IgD-negative memory B cell (primary cell): Measurements from ENCODE around the gene PCDH9. TPM values are rescaled to one million over a fixed set of nuclear protein-coding genes. Genes with fewer than 3 reads are reported as not detected.
A peak's percentile ranks its signal among the peaks of the same experiment; 100 is the strongest.

Experiments
- H3K27ac Mint-ChIP-seq, 3 donors: one replicate each; pipeline ENCODE4 v1.8.0; 2020 to 2022; ENCODE audit warnings: mild to moderate bottlenecking in 3 of 3, mixed read lengths in 3 of 3, moderate library complexity in 1 of 3
- H3K27me3 Mint-ChIP-seq: one replicate; pipeline ENCODE4 v1.8.0; 2021; ENCODE audit warnings: mixed read lengths
- H3K36me3 Mint-ChIP-seq: one replicate; pipeline ENCODE4 v1.8.0; 2020; ENCODE audit warnings: mild to moderate bottlenecking, mixed read lengths
- H3K4me1 Mint-ChIP-seq, 3 donors: one replicate each; pipeline ENCODE4 v1.8.0; 2020 to 2022; ENCODE audit warnings: mixed read lengths in 3 of 3, mild to moderate bottlenecking in 1 of 3
- H3K4me3 Mint-ChIP-seq, 4 donors: one replicate each; pipeline ENCODE4 v1.8.0; 2020 to 2022; ENCODE audit warnings: mild to moderate bottlenecking in 4 of 4, mixed read lengths in 4 of 4, moderate library complexity in 3 of 4
- H3K9me3 Mint-ChIP-seq, 3 donors: one replicate each; pipeline ENCODE4 v1.8.0; 2020 to 2021; ENCODE audit warnings: mixed read lengths in 3 of 3, mild to moderate bottlenecking in 1 of 3
- polyA plus RNA-seq: library from polyadenylated mRNA; unstranded; fragments of 300-500 nt; fragmentation: Illumina TruSeq; gene quantifications from one replicate; pipeline ENCODE4 v1.2.3, GENCODE V29; 2021

PCDH9 gene
- polyA plus RNA-seq, 1 donor from 2014 or later = 2.3 TPM

DNA sequence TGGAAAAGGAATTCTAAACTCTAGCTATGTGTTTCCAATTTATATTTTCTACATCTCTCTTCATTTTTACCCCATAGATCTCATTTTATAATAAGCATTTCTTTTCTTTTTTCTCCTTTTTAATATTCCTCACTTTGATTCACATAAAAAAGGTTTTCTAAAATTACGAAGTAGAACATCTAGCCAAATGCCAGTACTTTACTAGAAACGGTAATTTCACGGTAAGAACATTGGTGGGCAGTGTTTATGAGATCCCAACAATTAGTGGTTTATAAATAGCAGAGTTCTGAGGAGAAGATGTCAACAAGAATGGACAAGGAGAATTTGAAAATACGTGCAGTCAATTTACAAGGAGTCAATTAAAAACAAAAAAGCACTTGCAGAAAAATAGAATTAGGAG, 94.8 kb downstream of the PCDH9 start:
- no peaks in the 10 kb centered on the region for H3K27me3 Mint-ChIP-seq
- H3K4me3 Mint-ChIP-seq = no peak overlapping the region
- peaks cover 0 to 2% (median 0%) of the 10 kb centered on the region in 3 donors for H3K4me1 Mint-ChIP-seq
- H3K36me3 Mint-ChIP-seq = no peaks in the 10 kb centered on the region
- no peaks in the 10 kb centered on the region for H3K9me3 Mint-ChIP-seq
- no peak overlapping the region for H3K27ac Mint-ChIP-seq

DNA sequence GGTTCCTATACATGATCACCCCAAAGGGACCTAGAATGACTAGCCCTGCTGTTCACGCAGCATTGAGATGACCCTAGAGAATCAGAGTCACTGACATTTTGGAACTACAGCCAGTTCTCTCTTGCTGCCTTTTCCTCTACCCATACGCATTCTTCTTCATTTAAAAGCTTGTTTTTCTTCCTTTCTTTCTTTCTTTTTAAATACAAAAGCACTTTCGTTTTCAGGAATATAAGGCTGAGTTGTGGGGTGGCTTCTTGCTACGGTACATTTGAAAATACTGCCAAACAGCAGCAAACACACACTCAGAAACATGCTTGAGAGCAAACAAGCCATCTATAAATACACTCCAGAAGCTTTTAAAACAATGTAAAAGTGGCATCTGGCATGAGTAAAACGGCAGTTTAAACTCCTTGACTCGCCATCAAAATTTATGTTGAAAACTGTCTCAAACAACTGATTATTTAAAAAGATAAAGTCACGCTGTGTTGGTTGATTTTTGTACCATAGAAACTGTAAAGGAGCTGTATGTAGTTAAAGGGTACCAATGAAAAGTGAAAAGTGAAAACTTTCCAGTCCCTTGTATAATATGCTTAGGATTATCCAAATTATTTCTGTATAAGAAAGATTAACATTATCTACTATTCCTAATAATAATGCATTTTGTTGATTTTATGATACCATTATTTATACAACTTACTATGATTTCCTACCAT, 95.6 kb downstream of the PCDH9 start:
- H3K9me3 Mint-ChIP-seq = no peaks in the 10 kb centered on the region
- no peak overlapping the region for H3K4me3 Mint-ChIP-seq
- no peaks in the 10 kb centered on the region for H3K36me3 Mint-ChIP-seq
- H3K4me1 Mint-ChIP-seq = peaks cover 0 to 2% (median 0%) of the 10 kb centered on the region in 3 donors
- H3K27ac Mint-ChIP-seq = no peak overlapping the region
- H3K27me3 Mint-ChIP-seq = no peaks in the 10 kb centered on the region

DNA sequence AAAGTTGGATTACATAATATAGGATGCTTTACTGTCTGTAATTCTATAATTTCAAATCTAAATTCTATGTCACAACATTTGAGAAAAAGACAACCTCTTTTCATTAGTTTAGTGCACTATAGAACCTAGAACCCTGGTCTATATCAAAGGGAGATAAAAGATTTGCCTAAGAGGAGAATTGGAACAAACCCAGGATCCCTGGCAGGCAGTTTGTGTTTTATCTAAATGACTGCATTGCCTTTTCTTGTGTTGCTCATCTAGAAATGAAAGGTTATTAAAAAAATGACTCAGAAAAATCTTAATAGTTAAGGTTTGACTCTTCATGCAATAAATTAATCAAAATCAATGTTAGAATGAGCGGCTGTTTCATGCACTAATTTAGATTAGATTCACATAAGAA, 96.7 kb downstream of the PCDH9 start:
- Mint-ChIP-seq H3K36me3 (no peaks in the 10 kb centered on the region), H3K4me3 (no peak overlapping the region), H3K9me3 (no peaks in the 10 kb centered on the region), H3K4me1 (peaks cover 0 to 2% (median 0%) of the 10 kb centered on the region in 3 donors), H3K27me3 (no peaks in the 10 kb centered on the region), H3K27ac (no peak overlapping the region)

DNA sequence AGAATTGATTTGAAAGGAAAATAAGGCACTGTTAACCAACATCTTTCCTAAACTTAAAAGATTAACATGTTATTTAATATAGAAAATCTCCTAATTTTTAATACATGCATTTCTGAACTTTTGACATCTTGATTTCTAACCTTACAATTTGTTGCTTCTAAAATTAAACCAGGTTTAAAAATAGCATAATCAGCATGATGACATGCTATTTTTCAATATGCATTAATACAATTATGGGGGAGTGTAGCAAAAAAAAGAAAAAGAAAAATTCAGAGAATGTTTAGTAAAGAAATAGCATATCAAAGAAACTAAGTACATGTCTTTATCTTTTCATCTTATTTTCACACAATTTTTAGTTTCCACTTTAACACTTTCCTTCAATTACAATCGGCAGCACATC, 98.7 kb downstream of the PCDH9 start:
- H3K4me3 Mint-ChIP-seq = no peak overlapping the region

DNA sequence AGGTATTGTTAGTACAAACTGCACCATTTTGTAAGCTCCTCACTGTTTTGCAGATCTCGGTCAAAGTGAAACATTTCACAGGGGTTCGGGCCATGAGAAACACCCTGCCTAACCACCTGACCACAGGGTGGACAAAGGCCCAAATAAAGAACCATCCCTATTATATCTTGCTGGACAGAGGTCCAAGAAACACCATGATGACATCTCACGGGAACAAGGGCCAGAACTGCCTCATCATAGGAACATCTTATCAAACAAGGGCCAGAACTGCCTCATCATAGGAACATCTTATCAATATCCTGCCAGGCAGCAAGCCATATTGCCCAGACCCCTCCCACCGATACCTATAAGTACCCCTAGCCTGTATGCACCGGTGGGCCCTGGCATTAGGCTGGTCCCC, 99.7 kb downstream of the PCDH9 start:
- H3K27ac Mint-ChIP-seq = no peak overlapping the region
- no peaks in the 10 kb centered on the region for H3K36me3 Mint-ChIP-seq
- peaks cover 0 to 2% (median 0%) of the 10 kb centered on the region in 3 donors for H3K4me1 Mint-ChIP-seq
- no peaks in the 10 kb centered on the region for H3K9me3 Mint-ChIP-seq
- H3K27me3 Mint-ChIP-seq = no peaks in the 10 kb centered on the region
- H3K4me3 Mint-ChIP-seq = no peak overlapping the region

More for the DNA sequence above, 98.7 kb downstream of the PCDH9 start:
- no peak overlapping the region for H3K27ac Mint-ChIP-seq
- H3K4me1 Mint-ChIP-seq = peaks cover 0 to 2% (median 0%) of the 10 kb centered on the region in 3 donors
- H3K36me3 Mint-ChIP-seq = no peaks in the 10 kb centered on the region
- H3K27me3 Mint-ChIP-seq = no peaks in the 10 kb centered on the region
- no peaks in the 10 kb centered on the region for H3K9me3 Mint-ChIP-seq

DNA sequence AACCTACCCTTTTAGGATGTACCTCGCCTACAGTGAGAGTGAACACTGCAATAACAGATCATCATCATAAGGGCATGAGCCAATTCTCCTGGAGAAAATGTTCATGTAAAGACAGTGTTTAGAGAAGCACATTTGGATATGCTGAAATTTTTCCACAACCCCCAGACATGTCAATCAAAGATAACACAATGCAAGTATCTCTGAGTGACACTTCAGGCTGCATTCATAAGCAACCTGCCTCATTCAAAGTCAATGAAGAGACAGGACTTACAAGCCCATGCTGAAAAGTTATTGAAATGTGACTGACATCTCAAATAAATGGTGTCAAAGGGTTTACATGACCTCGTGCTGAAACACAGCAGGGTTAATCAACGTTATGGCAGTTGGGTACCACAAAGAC, 102.0 kb downstream of the PCDH9 start:
- H3K27me3 Mint-ChIP-seq = no peaks in the 10 kb centered on the region
- no peak overlapping the region for H3K4me3 Mint-ChIP-seq
- no peaks in the 10 kb centered on the region for H3K36me3 Mint-ChIP-seq
- H3K9me3 Mint-ChIP-seq = no peaks in the 10 kb centered on the region
- H3K4me1 Mint-ChIP-seq = no peaks in the 10 kb centered on the region
- H3K27ac Mint-ChIP-seq = no peak overlapping the region

DNA sequence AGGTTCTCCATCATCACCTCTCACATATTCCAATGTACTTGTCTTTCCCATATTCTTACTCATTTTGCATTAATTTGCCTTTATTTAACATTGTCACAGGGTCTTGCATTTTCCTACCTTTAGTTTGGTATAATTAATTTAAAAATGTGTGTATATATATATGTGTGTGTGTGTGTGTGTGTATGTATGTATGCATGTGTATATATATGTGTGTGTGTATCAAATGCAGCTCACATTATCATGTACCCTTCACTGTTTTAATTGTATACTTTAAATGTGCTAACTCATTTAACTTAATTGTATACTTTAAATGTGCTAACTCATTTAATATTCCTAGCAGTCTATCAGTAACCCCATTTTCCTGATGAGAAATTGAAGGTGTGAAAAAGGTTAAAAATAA, 104.5 kb downstream of the PCDH9 start:
- no peaks in the 10 kb centered on the region for H3K4me1 Mint-ChIP-seq
- no peak overlapping the region for H3K4me3 Mint-ChIP-seq
- H3K36me3 Mint-ChIP-seq = no peaks in the 10 kb centered on the region
- no peaks in the 10 kb centered on the region for H3K27me3 Mint-ChIP-seq
- no peak overlapping the region for H3K27ac Mint-ChIP-seq
- no peaks in the 10 kb centered on the region for H3K9me3 Mint-ChIP-seq

DNA sequence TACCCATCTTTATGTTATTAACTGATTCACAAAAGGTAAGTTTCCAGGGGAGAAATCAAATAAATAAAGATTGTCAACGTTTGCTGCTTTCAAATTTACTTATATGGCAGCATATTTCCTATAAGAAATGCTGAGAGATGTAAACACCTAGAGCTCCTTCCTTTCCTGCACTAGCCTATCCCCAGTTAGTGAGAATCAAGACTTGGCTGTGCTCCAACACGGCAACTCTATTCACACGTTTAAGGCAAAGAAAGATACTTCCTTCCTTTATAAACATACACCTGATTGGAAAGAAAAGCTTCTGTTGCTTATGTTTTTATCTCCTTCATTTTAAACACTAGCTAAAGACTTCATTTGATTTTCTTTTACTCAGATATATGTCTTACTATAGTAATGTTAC, 107.0 kb downstream of the PCDH9 start:
- no peaks in the 10 kb centered on the region for H3K4me1 Mint-ChIP-seq
- H3K27ac Mint-ChIP-seq = no peak overlapping the region
- no peaks in the 10 kb centered on the region for H3K27me3 Mint-ChIP-seq
- H3K4me3 Mint-ChIP-seq = no peak overlapping the region
- no peaks in the 10 kb centered on the region for H3K36me3 Mint-ChIP-seq
- no peaks in the 10 kb centered on the region for H3K9me3 Mint-ChIP-seq

DNA sequence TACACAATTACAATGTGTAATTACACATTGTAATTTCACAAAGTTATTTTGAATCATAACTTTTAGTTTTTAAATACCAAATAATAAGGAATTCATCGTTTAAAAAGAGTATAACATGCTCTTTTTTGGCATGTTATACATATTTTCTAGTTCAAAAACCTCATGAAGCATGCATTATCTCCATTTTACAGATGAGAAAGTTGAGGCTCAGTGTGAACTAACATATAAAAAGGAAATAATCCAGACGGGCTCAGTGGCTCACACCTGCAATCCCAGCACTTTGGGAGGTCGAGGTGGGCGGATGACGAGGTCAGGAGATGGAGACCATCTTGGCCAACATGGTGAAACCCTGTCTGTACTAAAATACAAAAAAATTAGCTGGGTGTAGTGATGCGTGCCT, 107.9 kb downstream of the PCDH9 start:
- Mint-ChIP-seq H3K9me3 (no peaks in the 10 kb centered on the region), H3K27me3 (no peaks in the 10 kb centered on the region), H3K4me3 (no peak overlapping the region), H3K36me3 (no peaks in the 10 kb centered on the region), H3K27ac (no peak overlapping the region), H3K4me1 (no peaks in the 10 kb centered on the region)

DNA sequence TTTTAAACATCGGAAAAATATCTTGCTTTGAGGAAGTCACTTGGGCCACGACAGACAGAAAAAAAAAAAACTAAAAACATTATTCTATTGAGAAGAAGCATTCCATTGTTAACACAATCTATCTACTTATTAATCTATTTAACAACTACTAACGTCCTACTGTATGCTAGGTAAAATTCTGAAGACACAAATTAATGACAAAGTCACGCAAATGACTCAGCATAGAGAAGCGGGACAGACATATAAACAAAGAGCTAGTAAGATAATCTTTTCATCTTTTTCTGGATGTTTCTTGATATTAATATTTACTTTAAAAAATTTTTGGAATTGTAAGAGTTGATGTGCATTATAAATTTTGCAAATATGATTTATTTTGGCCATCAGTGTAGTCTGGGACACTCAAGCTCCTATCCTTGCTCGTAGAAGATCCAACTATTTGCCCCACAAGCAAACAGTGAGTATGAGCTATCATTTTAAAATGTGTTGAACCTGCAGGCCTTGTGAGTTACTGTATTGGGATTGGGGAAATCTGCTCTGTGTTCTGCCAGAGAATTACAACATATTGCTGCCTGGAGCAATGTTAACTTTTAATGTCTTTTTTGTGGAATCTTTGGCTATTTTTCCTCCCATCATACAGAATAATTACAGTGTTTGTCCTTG, 109.1 kb downstream of the PCDH9 start:
- no peak overlapping the region for H3K4me3 Mint-ChIP-seq
- H3K27me3 Mint-ChIP-seq = no peaks in the 10 kb centered on the region
- no peaks in the 10 kb centered on the region for H3K4me1 Mint-ChIP-seq
- H3K27ac Mint-ChIP-seq = peak overlapping the region in 1 of 3 donors; percentile 43
- H3K36me3 Mint-ChIP-seq = no peaks in the 10 kb centered on the region
- H3K9me3 Mint-ChIP-seq = no peaks in the 10 kb centered on the region

DNA sequence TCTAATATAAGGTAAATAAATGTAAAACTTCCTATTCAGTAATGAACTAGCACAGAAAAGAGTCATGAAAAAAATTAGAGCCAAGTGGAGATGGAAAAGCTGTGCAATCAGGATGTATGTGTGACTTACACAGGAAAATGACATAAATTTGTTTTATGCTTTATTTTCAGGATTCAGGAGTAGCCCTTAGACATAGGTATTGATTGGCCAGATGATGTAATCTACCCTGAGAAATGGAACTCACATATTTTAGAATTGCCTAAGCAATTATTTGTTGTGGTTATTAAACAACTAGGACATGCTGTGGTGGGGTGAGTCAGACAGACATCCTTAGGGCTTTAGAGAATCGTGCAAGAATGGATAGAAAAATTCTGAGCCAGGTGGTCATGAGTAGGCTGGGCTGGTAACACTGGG, 110.6 kb downstream of the PCDH9 start:
- Mint-ChIP-seq H3K4me3 (no peak overlapping the region), H3K36me3 (no peaks in the 10 kb centered on the region), H3K9me3 (no peaks in the 10 kb centered on the region), H3K4me1 (no peaks in the 10 kb centered on the region), H3K27me3 (no peaks in the 10 kb centered on the region), H3K27ac (no peak overlapping the region)

DNA sequence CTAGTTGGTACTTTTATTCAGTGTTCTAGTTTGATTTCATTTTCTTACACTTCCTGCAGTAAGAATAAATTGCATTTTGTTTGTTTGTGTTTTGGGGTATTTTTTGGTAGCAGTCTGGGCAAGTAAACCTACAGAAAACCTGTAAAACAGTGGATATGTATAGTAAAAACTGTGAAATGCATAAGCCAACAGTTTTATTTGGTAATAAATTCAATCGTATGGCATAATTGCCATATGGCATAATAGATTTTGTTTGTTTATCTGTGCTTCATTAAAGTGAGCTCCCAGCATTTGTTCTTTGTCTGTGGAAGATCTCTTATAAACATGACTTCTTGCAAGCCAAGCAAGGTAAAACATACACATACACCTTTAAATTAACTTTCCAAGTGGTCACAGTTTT, 111.9 kb downstream of the PCDH9 start:
- Mint-ChIP-seq H3K27ac (no peak overlapping the region), H3K27me3 (no peaks in the 10 kb centered on the region), H3K4me3 (no peak overlapping the region), H3K9me3 (no peaks in the 10 kb centered on the region), H3K36me3 (no peaks in the 10 kb centered on the region), H3K4me1 (no peaks in the 10 kb centered on the region)

DNA sequence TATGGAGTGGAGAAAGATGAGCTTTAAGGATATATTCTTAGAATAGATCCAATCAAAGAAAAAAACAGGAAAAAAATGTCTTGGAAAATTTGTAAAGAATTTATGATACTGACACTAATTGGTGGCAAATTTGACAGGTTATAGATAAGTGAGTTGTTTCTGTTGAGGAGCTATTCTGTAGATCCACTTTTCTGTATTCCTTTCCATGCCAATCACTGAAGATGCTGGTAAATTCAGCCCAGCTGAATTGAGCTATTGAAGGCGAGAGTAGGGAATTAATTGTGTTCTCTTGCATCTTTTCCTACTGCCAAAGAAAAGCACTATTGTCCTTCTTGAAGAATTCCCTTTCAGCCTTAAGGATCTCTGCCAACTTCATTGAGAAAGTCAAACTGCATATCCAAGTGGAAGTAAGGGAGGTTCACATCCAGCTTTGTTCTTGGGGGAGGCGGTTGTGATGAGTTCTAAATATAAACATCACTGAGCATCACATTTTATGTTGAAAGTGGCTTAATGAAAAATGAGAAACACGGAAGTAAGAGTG, 113.1 kb downstream of the PCDH9 start:
- H3K4me3 Mint-ChIP-seq = no peak overlapping the region
- no peaks in the 10 kb centered on the region for H3K9me3 Mint-ChIP-seq
- H3K27ac Mint-ChIP-seq = no peak overlapping the region
- H3K36me3 Mint-ChIP-seq = no peaks in the 10 kb centered on the region
- no peaks in the 10 kb centered on the region for H3K27me3 Mint-ChIP-seq
- no peaks in the 10 kb centered on the region for H3K4me1 Mint-ChIP-seq

DNA sequence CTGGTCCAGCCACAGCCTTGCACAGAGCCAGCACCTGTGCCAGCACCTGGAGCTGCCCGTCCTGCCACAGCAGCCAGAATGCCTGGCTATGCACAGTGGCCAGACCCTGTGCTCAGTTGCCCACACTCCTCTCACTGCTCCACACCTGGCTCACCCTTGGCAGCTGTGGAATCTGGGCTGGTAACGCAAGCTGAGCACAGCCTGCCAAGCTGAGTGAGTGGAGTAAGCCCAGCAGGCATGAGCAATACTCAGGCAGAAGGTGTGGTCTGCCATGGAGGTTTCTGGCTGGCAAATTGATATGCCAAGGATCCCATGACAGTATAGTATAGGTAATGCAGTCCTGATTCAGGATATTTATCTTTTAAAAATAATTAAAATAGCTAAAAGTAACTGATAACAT, 122.2 kb downstream of the PCDH9 start:
- Mint-ChIP-seq H3K4me3 (no peak overlapping the region), H3K4me1 (no peaks in the 10 kb centered on the region), H3K27me3 (no peaks in the 10 kb centered on the region), H3K9me3 (peaks cover 0 to 2% (median 0%) of the 10 kb centered on the region in 3 donors), H3K36me3 (no peaks in the 10 kb centered on the region), H3K27ac (no peak overlapping the region)

DNA sequence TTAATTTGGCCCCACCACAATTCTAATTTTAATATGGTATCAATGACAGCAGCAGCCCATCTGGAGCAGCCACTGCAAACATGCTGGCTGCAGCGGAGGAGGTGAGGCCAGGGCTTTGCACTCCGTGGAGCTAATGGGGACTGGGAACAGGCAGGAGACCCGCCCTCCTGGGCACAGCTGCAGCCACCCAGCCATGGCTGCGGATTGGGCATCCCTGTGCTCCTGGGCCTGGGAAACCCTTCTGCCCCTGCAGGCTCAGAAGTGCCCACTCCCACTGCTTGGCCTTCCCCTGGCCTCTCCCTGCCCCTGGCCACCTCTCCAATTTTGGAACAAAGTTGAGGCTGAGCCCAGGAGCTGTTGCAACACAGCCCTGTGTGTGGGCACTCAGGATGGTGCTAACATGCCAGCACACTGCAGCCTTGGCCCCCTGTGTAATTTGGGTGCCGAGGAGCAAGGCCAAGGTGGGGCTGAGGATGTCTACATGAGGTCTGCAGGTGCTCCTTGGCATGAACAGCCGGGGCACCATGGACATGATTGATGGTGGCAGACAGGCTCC, 123.6 kb downstream of the PCDH9 start:
- Mint-ChIP-seq H3K4me3 (no peak overlapping the region), H3K9me3 (peaks cover 0 to 2% (median 0%) of the 10 kb centered on the region in 3 donors), H3K4me1 (no peaks in the 10 kb centered on the region), H3K27me3 (no peaks in the 10 kb centered on the region), H3K36me3 (no peaks in the 10 kb centered on the region), H3K27ac (no peak overlapping the region)
